A549 (cell line): ENCODE measurements around the gene TYMS. TPM values are rescaled to one million over a fixed set of nuclear protein-coding genes. Genes with fewer than 3 reads are reported as not detected.

Experiments used
- ATAC-seq, 2 experiments: fragments of 200-7000 bp in 1 of 2; fragments of >200 bp in 1 of 2; cut with Nextera tagmentation in 1 of 2; cut with Tn5 transposase in 1 of 2; 3 replicates each; pipeline versions ENCODE4 v1.8.0 to v1.9.1; 2018 to 2020; ENCODE audit warnings: mild to moderate bottlenecking in 1 of 2, moderate library complexity in 1 of 2
- CTCF ChIA-PET: fragments of 300-600 bp; sonication (Branson Sonifier 250); formaldehyde crosslinking; extraction: SDS; loops from one replicate; lab custom pipeline; 2021; ENCODE audit warnings: antibody characterized with exemption, inconsistent platforms; lab: Yijun Ruan, JAX
- POLR2A ChIA-PET: fragments of 350-600 bp; formaldehyde crosslinking; extraction: SDS; loops from one replicate; lab custom pipeline; 2021; ENCODE audit warnings: antibody characterized with exemption, inconsistent platforms; lab: Yijun Ruan, JAX
- DNase-seq, 2 experiments: peaks; one replicate each; pipeline versions ENCODE4 v3.0.0 to v3.0.0-alpha.2; 2011 to 2016; ENCODE audit warnings: low read depth in 1 of 2, low spot score in 1 of 2
- FAIRE-seq: peaks from 2 replicates; lab custom pipeline; 2011; peaks lifted over from hg19 to GRCh38; lab: Jason Lieb, UNC
- H3K27ac ChIP-seq, 2 experiments: fragments of >200 bp; sonication (Bioruptor Twin); formaldehyde crosslinking; 3 replicates each; pipeline ENCODE4 v1.5.1; 2016 to 2017
- H3K4me1 ChIP-seq: fragments of >200 bp; sonication (Bioruptor Twin); formaldehyde crosslinking; 3 replicates; pipeline ENCODE4 v1.6.1; 2016
- H3K4me2 ChIP-seq: fragments of >200 bp; sonication (Bioruptor Twin); formaldehyde crosslinking; 3 replicates; pipeline ENCODE4 v1.6.1; 2016
- H3K4me3 ChIP-seq: fragments of >200 bp; sonication (Bioruptor Twin); formaldehyde crosslinking; 3 replicates; pipeline ENCODE4 v1.5.1; 2016
- H3K9me3 ChIP-seq: fragments of >200 bp; sonication (Bioruptor Twin); formaldehyde crosslinking; 3 replicates; pipeline ENCODE4 v1.6.1; 2016
- CBX2 ChIP-seq: fragments of 200-600 bp; sonication (generic); IDR thresholded peaks from 2 replicates; pipeline ENCODE4 v1.6.1; 2016; ENCODE audit warnings: low read depth, mild to moderate bottlenecking, borderline replicate concordance
- CEBPB ChIP-seq, 2 experiments: fragments of >200 bp in 1 of 2; sonication (Bioruptor Twin) in 1 of 2; formaldehyde crosslinking in 1 of 2; IDR thresholded peaks; 2 replicates each; pipeline ENCODE4 v1.6.1; 2012 to 2016
- EHF ChIP-seq: fragments of 250-450 bp; sonication (Bioruptor Pico); IDR thresholded peaks from 2 replicates; pipeline ENCODE4 v1.5.0; 2020; ENCODE audit warnings: mild to moderate bottlenecking
- ESRRA ChIP-seq: fragments of 150-350 bp; IDR thresholded peaks from 2 replicates; pipeline ENCODE4 v1.6.1; 2014; ENCODE audit warnings: mild to moderate bottlenecking, low read length, borderline replicate concordance
- FOSB ChIP-seq: fragments of 250-450 bp; sonication (Bioruptor Pico); IDR thresholded peaks from 2 replicates; pipeline ENCODE4 v1.5.0; 2020; ENCODE audit warnings: mild to moderate bottlenecking, moderate library complexity
- GATA3 ChIP-seq: IDR thresholded peaks from 2 replicates; pipeline ENCODE4 v1.6.1; 2012; ENCODE audit warnings: borderline replicate concordance
- HDAC2 ChIP-seq: fragments of 200-600 bp; sonication (generic); IDR thresholded peaks from 2 replicates; pipeline ENCODE4 v1.6.1; 2016
- HOXB13 ChIP-seq: fragments of 250-450 bp; sonication (Bioruptor Pico); IDR thresholded peaks from 2 replicates; pipeline ENCODE4 v1.5.0; 2020; ENCODE audit warnings: low read depth, mild to moderate bottlenecking, moderate library complexity
- KDM1A ChIP-seq: fragments of 200-600 bp; sonication (generic); IDR thresholded peaks from 2 replicates; pipeline ENCODE4 v1.6.1; 2016; ENCODE audit warnings: low read depth, mild to moderate bottlenecking
- MYC ChIP-seq: IDR thresholded peaks from 2 replicates; pipeline ENCODE4 v1.6.1; 2012; ENCODE audit warnings: mild to moderate bottlenecking, inconsistent platforms, low read length, improper control_type of control experiment, borderline replicate concordance
- NFE2L2 ChIP-seq: fragments of 150-350 bp; conservative IDR thresholded peaks from 2 replicates; pipeline ENCODE4 v1.6.1; 2014; ENCODE audit warnings: low read length
- NR3C1 ChIP-seq: fragments of >200 bp; sonication (Bioruptor Twin); formaldehyde crosslinking; IDR thresholded peaks from 3 replicates; pipeline ENCODE4 v1.6.1; 2017
- POLR2A ChIP-seq: IDR thresholded peaks from 2 replicates; pipeline ENCODE4 v1.6.1; 2012; ENCODE audit warnings: mild to moderate bottlenecking, low read length
- RAD21 ChIP-seq, 2 experiments: fragments of >200 bp in 1 of 2; sonication (Bioruptor Twin) in 1 of 2; formaldehyde crosslinking in 1 of 2; IDR thresholded peaks in 1 of 2; conservative IDR thresholded peaks in 1 of 2; 2 replicates in 1 of 2; 3 replicates in 1 of 2; pipeline ENCODE4 v1.6.1; 2012 to 2018; ENCODE audit warnings: inconsistent platforms in 1 of 2
- RNF2 ChIP-seq: fragments of 200-600 bp; sonication (generic); IDR thresholded peaks from 2 replicates; pipeline ENCODE4 v1.6.1; 2016; ENCODE audit warnings: low read depth, mild to moderate bottlenecking, antibody characterized with exemption, moderate library complexity, borderline replicate concordance
- TP53 ChIP-seq: fragments of 250-450 bp; sonication (Bioruptor Pico); IDR thresholded peaks from 2 replicates; pipeline ENCODE4 v1.5.0; 2021; ENCODE audit warnings: mild to moderate bottlenecking, moderate library complexity
- ZNF302 ChIP-seq: fragments of 250-450 bp; sonication (Bioruptor Pico); IDR thresholded peaks from 2 replicates; pipeline ENCODE4 v1.9.0; 2021; ENCODE audit warnings: inconsistent platforms, mild to moderate bottlenecking, moderate library complexity
- ZSCAN20 ChIP-seq: fragments of 250-450 bp; sonication (Bioruptor Pico); IDR thresholded peaks from 2 replicates; pipeline ENCODE4 v1.8.0; 2022; ENCODE audit warnings: mild to moderate bottlenecking, moderate library complexity
- WGBS: methylation state at CpG from one replicate; pipeline ENCODE4 v1.1.6; 2017; ENCODE audit errors: missing lambda C conversion rate; 5-methylcytosine and 5-hydroxymethylcytosine counted together
- polyA plus RNA-seq, 4 experiments: library from polyadenylated mRNA; depleted of rRNA in 3 of 4; stranded (reverse); fragments of >200 nt; fragmentation: RNase III in 1 of 4; extraction: RNeasy Plus Mini Kit Qiagen cat#74134 plus additional on column Dnase treatment in 1 of 4; gene quantifications; 2 replicates in 3 of 4; 3 replicates in 1 of 4; pipeline ENCODE4 v1.2.3, GENCODE V29; 2011 to 2017
- TF ChIP-seq, protein P1 (sequence below): IDR thresholded peaks from 2 replicates; pipeline ENCODE4 v1.6.1; 2012
- TF ChIP-seq, protein P2 (sequence below): fragments of 200-600 bp; sonication (generic); IDR thresholded peaks from 2 replicates; pipeline ENCODE4 v1.6.1; 2016; ENCODE audit warnings: antibody characterized with exemption, mild to moderate bottlenecking, moderate library complexity
- TF ChIP-seq, protein P3 (sequence below): fragments of 450-650 bp; IDR thresholded peaks from 2 replicates; pipeline ENCODE4 v1.6.1; 2014; ENCODE audit warnings: antibody characterized with exemption
- TF ChIP-seq, protein P4 (sequence below): fragments of >200 bp; sonication (Bioruptor Twin); formaldehyde crosslinking; IDR thresholded peaks from 3 replicates; pipeline ENCODE4 v1.6.1; 2016
- TF ChIP-seq, protein P5 (sequence below): fragments of 150-350 bp; IDR thresholded peaks from 2 replicates; pipeline ENCODE4 v1.6.1; 2014; ENCODE audit warnings: low read depth, mild to moderate bottlenecking, low read length

The TYMS gene
- polyA plus RNA-seq, 2 of the 4 experiments (the other 2 are of a cell fraction) = 118 to 173 TPM

DNA sequence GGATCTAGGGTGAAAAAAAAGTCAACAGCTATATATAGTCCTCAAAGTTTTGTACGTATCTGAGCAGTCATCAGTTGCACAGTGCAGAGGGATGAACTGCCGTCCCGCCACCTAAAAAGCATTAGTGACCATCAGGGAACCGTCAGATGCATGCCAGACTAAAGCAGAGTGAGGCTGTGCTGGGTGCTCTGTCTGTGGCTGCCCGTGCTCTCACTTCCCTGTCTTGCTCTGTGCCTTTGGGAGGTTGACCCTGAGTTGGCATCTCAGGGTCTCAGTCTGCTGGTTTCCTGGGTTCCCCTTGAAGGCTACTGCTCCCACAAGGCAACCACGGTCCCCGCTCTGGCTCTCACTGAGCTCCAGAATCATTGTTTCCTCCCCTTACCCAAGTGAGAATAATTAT lies 49.5 kb upstream of the TYMS start:
- Histone ChIP-seq H3K4me1 (no peaks in the 10 kb centered on the region), H3K27ac (no peak overlapping the region), H3K9me3 (no peaks in the 10 kb centered on the region), H3K4me3 (no peak overlapping the region), H3K4me2 (no peak overlapping the region)
- ChIA-PET CTCF (interaction anchor here (1.1 to 5.5 kb wide), 2 partner anchors 8 to 17 kb away, joined by 3 to 28 read pairs; no protein-coding TSS in a partner anchor), POLR2A (no interaction called here)
- ATAC-seq = no peak
- DNase-seq = no peak
- no peak for FAIRE-seq
- WGBS = 71% methylated on average over 7 of the region's 7 CpGs
- TF ChIP-seq GATA3 (no peak), RNF2 (no peak), CEBPB (IDR thresholded peaks at IDR 0.05) (no peak), POLR2A (no peak), HDAC2 (no peak), MYC (no peak), EHF (no peak)
- TF ChIP-seq, protein P1, sequence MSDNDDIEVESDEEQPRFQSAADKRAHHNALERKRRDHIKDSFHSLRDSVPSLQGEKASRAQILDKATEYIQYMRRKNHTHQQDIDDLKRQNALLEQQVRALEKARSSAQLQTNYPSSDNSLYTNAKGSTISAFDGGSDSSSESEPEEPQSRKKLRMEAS = no peak
- TF ChIP-seq, protein P2, sequence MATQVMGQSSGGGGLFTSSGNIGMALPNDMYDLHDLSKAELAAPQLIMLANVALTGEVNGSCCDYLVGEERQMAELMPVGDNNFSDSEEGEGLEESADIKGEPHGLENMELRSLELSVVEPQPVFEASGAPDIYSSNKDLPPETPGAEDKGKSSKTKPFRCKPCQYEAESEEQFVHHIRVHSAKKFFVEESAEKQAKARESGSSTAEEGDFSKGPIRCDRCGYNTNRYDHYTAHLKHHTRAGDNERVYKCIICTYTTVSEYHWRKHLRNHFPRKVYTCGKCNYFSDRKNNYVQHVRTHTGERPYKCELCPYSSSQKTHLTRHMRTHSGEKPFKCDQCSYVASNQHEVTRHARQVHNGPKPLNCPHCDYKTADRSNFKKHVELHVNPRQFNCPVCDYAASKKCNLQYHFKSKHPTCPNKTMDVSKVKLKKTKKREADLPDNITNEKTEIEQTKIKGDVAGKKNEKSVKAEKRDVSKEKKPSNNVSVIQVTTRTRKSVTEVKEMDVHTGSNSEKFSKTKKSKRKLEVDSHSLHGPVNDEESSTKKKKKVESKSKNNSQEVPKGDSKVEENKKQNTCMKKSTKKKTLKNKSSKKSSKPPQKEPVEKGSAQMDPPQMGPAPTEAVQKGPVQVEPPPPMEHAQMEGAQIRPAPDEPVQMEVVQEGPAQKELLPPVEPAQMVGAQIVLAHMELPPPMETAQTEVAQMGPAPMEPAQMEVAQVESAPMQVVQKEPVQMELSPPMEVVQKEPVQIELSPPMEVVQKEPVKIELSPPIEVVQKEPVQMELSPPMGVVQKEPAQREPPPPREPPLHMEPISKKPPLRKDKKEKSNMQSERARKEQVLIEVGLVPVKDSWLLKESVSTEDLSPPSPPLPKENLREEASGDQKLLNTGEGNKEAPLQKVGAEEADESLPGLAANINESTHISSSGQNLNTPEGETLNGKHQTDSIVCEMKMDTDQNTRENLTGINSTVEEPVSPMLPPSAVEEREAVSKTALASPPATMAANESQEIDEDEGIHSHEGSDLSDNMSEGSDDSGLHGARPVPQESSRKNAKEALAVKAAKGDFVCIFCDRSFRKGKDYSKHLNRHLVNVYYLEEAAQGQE = no peak
- TF ChIP-seq, protein P3, sequence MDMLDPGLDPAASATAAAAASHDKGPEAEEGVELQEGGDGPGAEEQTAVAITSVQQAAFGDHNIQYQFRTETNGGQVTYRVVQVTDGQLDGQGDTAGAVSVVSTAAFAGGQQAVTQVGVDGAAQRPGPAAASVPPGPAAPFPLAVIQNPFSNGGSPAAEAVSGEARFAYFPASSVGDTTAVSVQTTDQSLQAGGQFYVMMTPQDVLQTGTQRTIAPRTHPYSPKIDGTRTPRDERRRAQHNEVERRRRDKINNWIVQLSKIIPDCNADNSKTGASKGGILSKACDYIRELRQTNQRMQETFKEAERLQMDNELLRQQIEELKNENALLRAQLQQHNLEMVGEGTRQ = no peak
- TF ChIP-seq, protein P4, sequence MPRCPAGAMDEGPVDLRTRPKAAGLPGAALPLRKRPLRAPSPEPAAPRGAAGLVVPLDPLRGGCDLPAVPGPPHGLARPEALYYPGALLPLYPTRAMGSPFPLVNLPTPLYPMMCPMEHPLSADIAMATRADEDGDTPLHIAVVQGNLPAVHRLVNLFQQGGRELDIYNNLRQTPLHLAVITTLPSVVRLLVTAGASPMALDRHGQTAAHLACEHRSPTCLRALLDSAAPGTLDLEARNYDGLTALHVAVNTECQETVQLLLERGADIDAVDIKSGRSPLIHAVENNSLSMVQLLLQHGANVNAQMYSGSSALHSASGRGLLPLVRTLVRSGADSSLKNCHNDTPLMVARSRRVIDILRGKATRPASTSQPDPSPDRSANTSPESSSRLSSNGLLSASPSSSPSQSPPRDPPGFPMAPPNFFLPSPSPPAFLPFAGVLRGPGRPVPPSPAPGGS = no peak

DNA sequence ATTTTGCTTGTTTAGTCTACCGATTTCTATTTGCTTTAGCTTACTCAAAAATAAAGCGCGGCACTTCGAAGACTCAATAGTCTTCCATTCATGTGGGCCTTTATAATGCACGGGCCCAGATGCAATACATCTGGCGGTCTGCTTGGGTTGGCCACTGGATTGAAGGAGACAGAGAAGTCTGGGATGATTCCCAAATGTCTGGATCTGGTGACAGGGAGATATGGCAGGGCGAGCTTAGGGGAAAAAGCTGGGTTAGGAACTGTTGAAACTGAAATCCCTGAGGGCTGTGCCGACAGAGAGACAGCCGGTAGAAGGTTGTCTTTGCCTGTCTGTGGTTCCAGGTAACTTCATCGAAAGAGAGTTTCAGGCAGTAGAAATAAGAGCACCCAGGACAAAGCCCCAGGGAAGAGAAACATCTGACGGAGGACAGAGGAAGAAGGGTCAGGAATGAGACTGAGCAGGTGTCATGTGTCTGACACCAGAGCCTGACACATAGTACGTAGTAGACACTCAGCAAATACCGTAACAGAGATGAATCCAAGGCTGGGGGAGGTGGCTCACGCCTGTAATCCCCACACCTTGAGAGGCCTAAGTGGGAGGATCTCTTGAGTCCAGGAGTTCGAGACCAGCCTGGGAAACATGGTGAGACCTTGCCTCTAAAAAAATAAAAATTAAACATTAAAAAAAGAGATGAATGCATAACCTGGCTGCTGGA lies 47.1 kb upstream of the TYMS start:
- 62% methylated on average over 15 of the region's 15 CpGs for WGBS
- H3K27ac ChIP-seq = no peak overlapping the region
- CTCF ChIA-PET = interaction anchor here (0.6 to 9.3 kb wide), 2 partner anchors 15 to 137 kb away, joined by 3 to 66 read pairs; no protein-coding TSS in a partner anchor

More for the DNA sequence above, 47.1 kb upstream of the TYMS start:
- no peaks in the 10 kb centered on the region for H3K9me3 ChIP-seq
- POLR2A ChIA-PET = interaction anchor here (0.7 kb wide), 1 partner anchor 114 kb away, joined by 5 read pairs; no protein-coding TSS in a partner anchor
- no peaks in the 10 kb centered on the region for H3K4me1 ChIP-seq
- no peak overlapping the region for H3K4me2 ChIP-seq
- ATAC-seq = no peak
- no peak for FAIRE-seq
- no peak overlapping the region for H3K4me3 ChIP-seq
- TF ChIP-seq NFE2L2 = no peak
- TF ChIP-seq HOXB13 (CRISPR knock-in tag) = no peak
- TF ChIP-seq GATA3 = no peak
- TF ChIP-seq FOSB = no peak
- no peak for TF ChIP-seq TP53 (CRISPR knock-in tag)
- no peak for TF ChIP-seq EHF
- no peak for TF ChIP-seq NR3C1
- TF ChIP-seq HDAC2 = no peak
- TF ChIP-seq ZSCAN20 = no peak
- TF ChIP-seq ESRRA = no peak
- TF ChIP-seq CBX2 = no peak
- TF ChIP-seq ZNF302 = no peak
- TF ChIP-seq KDM1A = no peak
- no peak for TF ChIP-seq RAD21 (conservative IDR thresholded peaks at IDR 0.05 in 1 of 2, IDR thresholded peaks at IDR 0.05 in 1 of 2)
- TF ChIP-seq, protein P4 = no peak
- no peak for TF ChIP-seq POLR2A
- no peak for TF ChIP-seq CEBPB (IDR thresholded peaks at IDR 0.05)
- TF ChIP-seq, protein P5, sequence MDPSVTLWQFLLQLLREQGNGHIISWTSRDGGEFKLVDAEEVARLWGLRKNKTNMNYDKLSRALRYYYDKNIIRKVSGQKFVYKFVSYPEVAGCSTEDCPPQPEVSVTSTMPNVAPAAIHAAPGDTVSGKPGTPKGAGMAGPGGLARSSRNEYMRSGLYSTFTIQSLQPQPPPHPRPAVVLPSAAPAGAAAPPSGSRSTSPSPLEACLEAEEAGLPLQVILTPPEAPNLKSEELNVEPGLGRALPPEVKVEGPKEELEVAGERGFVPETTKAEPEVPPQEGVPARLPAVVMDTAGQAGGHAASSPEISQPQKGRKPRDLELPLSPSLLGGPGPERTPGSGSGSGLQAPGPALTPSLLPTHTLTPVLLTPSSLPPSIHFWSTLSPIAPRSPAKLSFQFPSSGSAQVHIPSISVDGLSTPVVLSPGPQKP = no peak
- no peak for DNase-seq
